Measurements from ENCODE around the gene GLG1. TPM values are rescaled to one million over a fixed set of nuclear protein-coding genes. Genes with fewer than 3 reads are reported as not detected.

GLG1 gene
- total RNA-seq, 1 donor from 2014 or later = 193 TPM

DNA sequence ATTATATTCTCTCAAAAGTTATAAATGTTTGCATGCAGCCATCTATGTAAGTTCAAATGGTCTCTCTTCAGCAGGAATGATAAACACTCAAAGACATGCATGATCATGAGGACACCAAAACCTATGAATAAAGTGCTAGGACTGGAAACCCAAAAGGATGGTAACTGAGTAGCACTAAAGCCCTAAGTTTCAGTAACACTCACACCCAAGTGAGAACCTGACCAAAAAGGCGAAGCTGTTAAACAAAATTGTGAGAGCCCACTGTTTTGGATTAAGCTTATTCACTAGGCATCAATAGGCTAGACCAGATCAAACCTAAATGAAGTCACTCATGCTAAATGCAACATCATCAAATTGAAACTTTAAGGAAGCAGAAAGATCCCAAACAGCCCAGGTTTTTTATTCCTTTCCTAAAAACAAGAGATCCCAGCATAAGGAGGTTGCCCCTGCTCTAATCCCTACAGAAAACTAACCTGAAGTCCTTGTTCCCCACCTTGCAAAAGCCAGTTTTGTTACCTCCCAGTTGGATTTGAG is 42.4 kb downstream of the GLG1 start:
- Mint-ChIP-seq H3K27me3 (ENCODE audit: low read depth) (no peaks in the 10 kb centered on the region), H3K27ac (no peak overlapping the region), H3K9me3 (no peaks in the 10 kb centered on the region), H3K4me3 (no peak overlapping the region), H3K36me3 (no peaks in the 10 kb centered on the region), H3K4me1 (no peaks in the 10 kb centered on the region)
- DNase-seq (ENCODE audit: low spot score in 2 of 2, unreplicated experiment in 2 of 2) = no peak
- TF ChIP-seq, protein P1, sequence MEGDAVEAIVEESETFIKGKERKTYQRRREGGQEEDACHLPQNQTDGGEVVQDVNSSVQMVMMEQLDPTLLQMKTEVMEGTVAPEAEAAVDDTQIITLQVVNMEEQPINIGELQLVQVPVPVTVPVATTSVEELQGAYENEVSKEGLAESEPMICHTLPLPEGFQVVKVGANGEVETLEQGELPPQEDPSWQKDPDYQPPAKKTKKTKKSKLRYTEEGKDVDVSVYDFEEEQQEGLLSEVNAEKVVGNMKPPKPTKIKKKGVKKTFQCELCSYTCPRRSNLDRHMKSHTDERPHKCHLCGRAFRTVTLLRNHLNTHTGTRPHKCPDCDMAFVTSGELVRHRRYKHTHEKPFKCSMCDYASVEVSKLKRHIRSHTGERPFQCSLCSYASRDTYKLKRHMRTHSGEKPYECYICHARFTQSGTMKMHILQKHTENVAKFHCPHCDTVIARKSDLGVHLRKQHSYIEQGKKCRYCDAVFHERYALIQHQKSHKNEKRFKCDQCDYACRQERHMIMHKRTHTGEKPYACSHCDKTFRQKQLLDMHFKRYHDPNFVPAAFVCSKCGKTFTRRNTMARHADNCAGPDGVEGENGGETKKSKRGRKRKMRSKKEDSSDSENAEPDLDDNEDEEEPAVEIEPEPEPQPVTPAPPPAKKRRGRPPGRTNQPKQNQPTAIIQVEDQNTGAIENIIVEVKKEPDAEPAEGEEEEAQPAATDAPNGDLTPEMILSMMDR (IDR thresholded peaks at IDR 0.05; ENCODE audit: unreplicated experiment) = no peak

DNA sequence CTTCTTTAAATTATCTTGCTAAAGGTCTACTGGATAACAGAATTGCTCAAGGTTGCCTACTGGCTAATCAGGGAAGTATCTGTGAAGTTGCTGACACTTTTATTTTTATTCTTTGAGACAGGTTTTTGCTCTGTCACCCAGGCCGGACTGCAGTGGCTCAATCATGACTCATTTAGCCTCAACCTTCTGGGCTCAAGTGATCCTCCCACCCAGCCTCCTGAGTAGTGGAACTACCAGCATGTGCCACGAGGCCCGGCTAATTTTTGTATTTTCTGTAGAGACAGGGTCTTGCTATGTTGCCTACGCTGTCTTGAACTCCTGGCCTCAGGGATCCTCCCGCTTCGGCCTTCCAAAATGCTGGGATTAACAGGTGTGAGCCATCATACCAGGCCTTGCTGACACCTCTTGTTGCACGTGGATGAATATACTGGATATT is 43.1 kb downstream of the GLG1 start:
- H3K9me3 Mint-ChIP-seq = no peaks in the 10 kb centered on the region
- DNase-seq (ENCODE audit: low spot score in 2 of 2, unreplicated experiment in 2 of 2) = no peak
- no peak overlapping the region for H3K4me3 Mint-ChIP-seq
- no peaks in the 10 kb centered on the region for H3K4me1 Mint-ChIP-seq
- no peak overlapping the region for H3K27ac Mint-ChIP-seq
- H3K36me3 Mint-ChIP-seq = no peaks in the 10 kb centered on the region
- no peaks in the 10 kb centered on the region for H3K27me3 Mint-ChIP-seq (ENCODE audit: low read depth)
- TF ChIP-seq, protein P1 (IDR thresholded peaks at IDR 0.05; ENCODE audit: unreplicated experiment) = no peak

DNA sequence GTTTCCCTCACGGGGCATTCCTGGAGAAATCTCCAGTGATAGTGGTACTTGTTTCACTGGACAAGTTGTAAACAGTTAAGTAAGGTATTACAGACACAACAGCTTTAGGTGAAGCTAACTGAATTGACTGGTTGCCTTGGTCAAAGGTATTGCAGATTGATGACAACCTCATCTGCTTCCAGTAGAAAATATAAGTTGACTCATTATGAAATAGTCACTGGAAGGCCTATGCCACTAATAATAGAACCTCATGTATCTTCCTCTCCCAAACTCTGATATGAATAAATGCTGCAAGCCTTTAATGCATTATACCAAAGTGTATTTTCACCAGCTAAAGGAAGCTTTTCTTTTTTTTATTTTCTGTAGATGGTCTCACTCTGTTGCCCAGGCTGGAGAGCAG is 44.8 kb downstream of the GLG1 start:
- Mint-ChIP-seq H3K27me3 (ENCODE audit: low read depth) (no peaks in the 10 kb centered on the region), H3K27ac (no peak overlapping the region), H3K4me3 (no peak overlapping the region), H3K4me1 (no peaks in the 10 kb centered on the region), H3K36me3 (no peaks in the 10 kb centered on the region), H3K9me3 (no peaks in the 10 kb centered on the region)
- TF ChIP-seq, protein P1 (IDR thresholded peaks at IDR 0.05; ENCODE audit: unreplicated experiment) = no peak
- DNase-seq (ENCODE audit: low spot score in 2 of 2, unreplicated experiment in 2 of 2) = no peak

DNA sequence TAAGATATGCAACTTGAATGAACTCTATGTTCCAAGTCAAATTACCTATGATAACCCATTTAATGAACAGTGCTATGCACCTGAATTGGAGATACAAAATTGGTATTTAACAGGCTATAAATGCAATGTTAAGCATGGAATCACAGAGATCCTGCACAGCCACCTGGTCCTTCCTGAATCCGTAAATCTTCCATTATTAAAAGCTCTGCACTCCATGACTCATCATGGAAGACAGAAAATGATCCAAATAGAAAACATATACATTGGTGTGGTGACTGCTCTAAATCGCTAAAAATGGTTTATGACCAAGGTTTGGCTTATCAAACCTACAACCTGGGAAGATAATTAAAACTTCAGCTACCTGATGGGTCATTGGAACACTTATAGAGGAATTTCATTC is 45.3 kb downstream of the GLG1 start:
- Mint-ChIP-seq H3K9me3 (no peaks in the 10 kb centered on the region), H3K4me3 (no peak overlapping the region), H3K4me1 (peaks cover 1% of the 10 kb centered on the region), H3K27ac (no peak overlapping the region), H3K27me3 (ENCODE audit: low read depth) (no peaks in the 10 kb centered on the region), H3K36me3 (no peaks in the 10 kb centered on the region)
- DNase-seq (ENCODE audit: low spot score in 2 of 2, unreplicated experiment in 2 of 2) = no peak
- TF ChIP-seq, protein P1 (IDR thresholded peaks at IDR 0.05; ENCODE audit: unreplicated experiment) = no peak

DNA sequence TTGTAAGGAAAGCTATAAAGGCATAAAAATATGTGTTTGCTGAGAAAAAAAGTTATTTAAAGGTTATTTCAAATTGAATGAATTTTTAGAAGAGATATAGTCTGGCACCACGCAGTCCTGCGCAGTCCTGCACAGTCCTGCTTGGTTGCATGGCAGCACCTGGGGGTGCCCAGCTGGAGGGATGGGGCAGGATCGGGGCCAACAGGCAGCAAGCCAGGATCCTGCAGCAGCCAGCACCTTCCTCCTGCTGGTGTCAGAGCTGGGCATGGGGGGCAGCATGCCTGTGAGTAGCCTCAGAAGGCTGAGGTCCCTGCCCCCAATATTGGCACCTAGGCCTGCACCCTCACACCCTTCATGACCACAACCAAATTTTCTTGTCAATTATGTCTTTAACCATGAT is 46.0 kb downstream of the GLG1 start:
- TF ChIP-seq, protein P1 (IDR thresholded peaks at IDR 0.05; ENCODE audit: unreplicated experiment) = no peak
- no peaks in the 10 kb centered on the region for H3K9me3 Mint-ChIP-seq
- H3K27ac Mint-ChIP-seq = no peak overlapping the region
- H3K27me3 Mint-ChIP-seq (ENCODE audit: low read depth) = no peaks in the 10 kb centered on the region
- H3K4me3 Mint-ChIP-seq = no peak overlapping the region
- H3K4me1 Mint-ChIP-seq = peaks cover 1% of the 10 kb centered on the region
- no peak for DNase-seq (ENCODE audit: low spot score in 2 of 2, unreplicated experiment in 2 of 2)
- H3K36me3 Mint-ChIP-seq = peaks cover 2% of the 10 kb centered on the region

DNA sequence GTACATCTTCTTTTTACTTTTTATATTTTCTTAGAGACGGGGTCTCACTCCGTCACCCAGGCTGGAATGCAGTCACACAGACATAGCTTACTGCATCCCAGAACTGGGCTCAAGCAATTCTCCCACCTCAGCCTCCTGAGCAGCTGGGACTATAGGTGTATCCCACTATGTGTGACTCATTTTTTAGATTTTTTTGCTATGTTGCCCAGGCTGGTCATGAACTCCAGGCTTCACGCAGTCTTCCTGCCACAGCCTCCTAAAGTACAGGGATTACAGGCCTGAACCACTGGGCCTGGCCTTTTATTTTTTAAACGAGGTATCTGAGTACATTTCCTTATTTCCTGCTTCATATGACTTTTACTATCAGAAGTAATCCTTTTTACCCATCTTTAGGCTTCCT is 48.0 kb downstream of the GLG1 start:
- H3K9me3 Mint-ChIP-seq = no peaks in the 10 kb centered on the region
- H3K4me3 Mint-ChIP-seq = no peak overlapping the region
- TF ChIP-seq, protein P1 (IDR thresholded peaks at IDR 0.05; ENCODE audit: unreplicated experiment) = no peak
- H3K27me3 Mint-ChIP-seq (ENCODE audit: low read depth) = no peaks in the 10 kb centered on the region
- no peak overlapping the region for H3K27ac Mint-ChIP-seq
- DNase-seq (ENCODE audit: low spot score in 2 of 2, unreplicated experiment in 2 of 2) = no peak
- H3K36me3 Mint-ChIP-seq = peaks cover 2% of the 10 kb centered on the region
- H3K4me1 Mint-ChIP-seq = peaks cover 1% of the 10 kb centered on the region
